A549 (cell line): ENCODE data around the gene NUP214. TPM values are rescaled to one million over a fixed set of nuclear protein-coding genes. Genes with fewer than 3 reads are reported as not detected.

ENCODE experiments used
- ATAC-seq, 2 experiments: fragments of 200-7000 bp in 1 of 2; fragments of >200 bp in 1 of 2; cut with Nextera tagmentation in 1 of 2; cut with Tn5 transposase in 1 of 2; 3 replicates each; pipeline versions ENCODE4 v1.8.0 to v1.9.1; 2018 to 2020; ENCODE audit warnings: mild to moderate bottlenecking in 1 of 2, moderate library complexity in 1 of 2
- CTCF ChIA-PET: fragments of 300-600 bp; sonication (Branson Sonifier 250); formaldehyde crosslinking; extraction: SDS; loops from one replicate; lab custom pipeline; 2021; ENCODE audit warnings: antibody characterized with exemption, inconsistent platforms; lab: Yijun Ruan, JAX
- POLR2A ChIA-PET: fragments of 350-600 bp; formaldehyde crosslinking; extraction: SDS; loops from one replicate; lab custom pipeline; 2021; ENCODE audit warnings: antibody characterized with exemption, inconsistent platforms; lab: Yijun Ruan, JAX
- DNase-seq, 2 experiments: peaks; one replicate each; pipeline versions ENCODE4 v3.0.0 to v3.0.0-alpha.2; 2011 to 2016; ENCODE audit warnings: low read depth in 1 of 2, low spot score in 1 of 2
- FAIRE-seq: peaks from 2 replicates; lab custom pipeline; 2011; peaks lifted over from hg19 to GRCh38; lab: Jason Lieb, UNC
- H3K27ac ChIP-seq, 2 experiments: fragments of >200 bp; sonication (Bioruptor Twin); formaldehyde crosslinking; 3 replicates each; pipeline ENCODE4 v1.5.1; 2016 to 2017
- H3K4me1 ChIP-seq: fragments of >200 bp; sonication (Bioruptor Twin); formaldehyde crosslinking; 3 replicates; pipeline ENCODE4 v1.6.1; 2016
- H3K4me2 ChIP-seq: fragments of >200 bp; sonication (Bioruptor Twin); formaldehyde crosslinking; 3 replicates; pipeline ENCODE4 v1.6.1; 2016
- H3K4me3 ChIP-seq: fragments of >200 bp; sonication (Bioruptor Twin); formaldehyde crosslinking; 3 replicates; pipeline ENCODE4 v1.5.1; 2016
- H3K9me3 ChIP-seq: fragments of >200 bp; sonication (Bioruptor Twin); formaldehyde crosslinking; 3 replicates; pipeline ENCODE4 v1.6.1; 2016
- HOXA7 ChIP-seq: fragments of 250-450 bp; sonication (Bioruptor Pico); IDR thresholded peaks from 2 replicates; pipeline ENCODE4 v1.5.0; 2020; ENCODE audit warnings: mild to moderate bottlenecking, moderate library complexity
- WGBS: methylation state at CpG from one replicate; pipeline ENCODE4 v1.1.6; 2017; ENCODE audit errors: missing lambda C conversion rate; 5-methylcytosine and 5-hydroxymethylcytosine counted together
- polyA plus RNA-seq, 4 experiments: library from polyadenylated mRNA; depleted of rRNA in 3 of 4; stranded (reverse); fragments of >200 nt; fragmentation: RNase III in 1 of 4; extraction: RNeasy Plus Mini Kit Qiagen cat#74134 plus additional on column Dnase treatment in 1 of 4; gene quantifications; 2 replicates in 3 of 4; 3 replicates in 1 of 4; pipeline ENCODE4 v1.2.3, GENCODE V29; 2011 to 2017
- small RNA-seq, 6 experiments: library from RNA; depleted of rRNA; stranded (forward); fragments of <200 nt; gene quantifications; one replicate each; pipeline ENCODE3, GENCODE V24; 2012
- TF ChIP-seq, protein P1 (sequence below): fragments of 200-600 bp; sonication (generic); IDR thresholded peaks from 2 replicates; pipeline ENCODE4 v1.6.1; 2016; ENCODE audit warnings: antibody characterized with exemption, mild to moderate bottlenecking, moderate library complexity

The NUP214 gene
- polyA plus RNA-seq, 2 of the 4 experiments (the other 2 are of a cell fraction), result 14.4 to 18.5 TPM

DNA sequence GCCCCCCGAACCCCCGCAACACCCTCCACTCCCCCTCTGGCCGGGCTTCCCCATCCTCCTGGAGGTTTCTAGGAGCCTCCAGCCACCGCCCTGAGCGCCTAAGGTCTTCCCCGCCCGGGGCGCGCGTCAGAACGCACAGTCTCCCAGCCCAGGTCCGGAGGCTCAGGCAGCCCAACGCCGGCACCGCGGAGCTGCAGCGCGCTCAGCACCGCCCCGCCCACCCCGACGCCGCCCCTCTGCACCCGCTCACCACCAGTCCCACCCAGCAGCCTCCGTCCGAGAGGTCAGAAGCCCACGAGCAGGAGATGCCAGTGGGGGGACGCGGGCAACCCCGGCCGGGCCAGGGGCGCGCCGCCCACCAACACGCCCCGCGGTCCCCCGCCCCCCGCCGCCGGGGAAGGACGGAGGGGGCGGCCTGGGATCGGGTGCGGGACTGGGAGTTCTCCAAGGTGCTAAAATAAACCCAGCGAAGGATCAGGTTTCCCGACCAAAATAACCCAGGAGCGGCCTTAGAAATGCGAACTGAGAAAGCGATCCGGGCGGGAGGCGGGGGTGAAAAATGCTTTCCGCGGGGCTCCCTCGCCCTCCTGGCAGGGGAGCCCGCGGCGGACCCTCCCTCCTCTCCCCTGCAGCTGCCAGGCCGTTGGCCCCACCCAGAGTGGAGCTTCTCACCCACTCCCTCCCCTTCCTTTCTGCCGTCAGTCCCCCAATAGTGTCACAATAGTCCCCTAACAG lies 157.5 kb downstream of the NUP214 start:
- Histone ChIP-seq H3K4me2 (peak overlapping the region; percentile 95), H3K4me3 (peak overlapping the region; percentile 45), H3K27ac (peak overlapping the region in 1 of 2 experiments; percentile 24; a peak in 1 of 6 replicates), H3K4me1 (no peaks in the 10 kb centered on the region), H3K9me3 (no peaks in the 10 kb centered on the region)
- ChIA-PET CTCF (interaction anchor here (0.6 kb wide), 1 partner anchor 79 kb away, joined by 3 read pairs; no protein-coding TSS in a partner anchor), POLR2A (no interaction called here)
- ATAC-seq (peak; percentile 45 to 63), FAIRE-seq (no peak), DNase-seq (no peak)
- TF ChIP-seq, protein P1, sequence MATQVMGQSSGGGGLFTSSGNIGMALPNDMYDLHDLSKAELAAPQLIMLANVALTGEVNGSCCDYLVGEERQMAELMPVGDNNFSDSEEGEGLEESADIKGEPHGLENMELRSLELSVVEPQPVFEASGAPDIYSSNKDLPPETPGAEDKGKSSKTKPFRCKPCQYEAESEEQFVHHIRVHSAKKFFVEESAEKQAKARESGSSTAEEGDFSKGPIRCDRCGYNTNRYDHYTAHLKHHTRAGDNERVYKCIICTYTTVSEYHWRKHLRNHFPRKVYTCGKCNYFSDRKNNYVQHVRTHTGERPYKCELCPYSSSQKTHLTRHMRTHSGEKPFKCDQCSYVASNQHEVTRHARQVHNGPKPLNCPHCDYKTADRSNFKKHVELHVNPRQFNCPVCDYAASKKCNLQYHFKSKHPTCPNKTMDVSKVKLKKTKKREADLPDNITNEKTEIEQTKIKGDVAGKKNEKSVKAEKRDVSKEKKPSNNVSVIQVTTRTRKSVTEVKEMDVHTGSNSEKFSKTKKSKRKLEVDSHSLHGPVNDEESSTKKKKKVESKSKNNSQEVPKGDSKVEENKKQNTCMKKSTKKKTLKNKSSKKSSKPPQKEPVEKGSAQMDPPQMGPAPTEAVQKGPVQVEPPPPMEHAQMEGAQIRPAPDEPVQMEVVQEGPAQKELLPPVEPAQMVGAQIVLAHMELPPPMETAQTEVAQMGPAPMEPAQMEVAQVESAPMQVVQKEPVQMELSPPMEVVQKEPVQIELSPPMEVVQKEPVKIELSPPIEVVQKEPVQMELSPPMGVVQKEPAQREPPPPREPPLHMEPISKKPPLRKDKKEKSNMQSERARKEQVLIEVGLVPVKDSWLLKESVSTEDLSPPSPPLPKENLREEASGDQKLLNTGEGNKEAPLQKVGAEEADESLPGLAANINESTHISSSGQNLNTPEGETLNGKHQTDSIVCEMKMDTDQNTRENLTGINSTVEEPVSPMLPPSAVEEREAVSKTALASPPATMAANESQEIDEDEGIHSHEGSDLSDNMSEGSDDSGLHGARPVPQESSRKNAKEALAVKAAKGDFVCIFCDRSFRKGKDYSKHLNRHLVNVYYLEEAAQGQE, result peak; percentile 37; the same call in 1 of the 2 replicates
- TF ChIP-seq HOXA7 (CRISPR knock-in tag), result no peak
- WGBS, result 6% methylated on average over 23 of the region's 61 CpGs

Small RNAs within 50 kb of the gene (small RNA-seq; reads per million reads assigned to genes)
- 0 reads per million in 6 experiments for gene RNU6-881P

Other genes with a start within 250 kb of the NUP214 start
- not detected in 2 replicates for gene QRFP, start 228.8 kb upstream of the NUP214 start, polyA plus RNA-seq (2011; rRNA removed)
- not detected in 3 replicates for gene QRFP, start 228.8 kb upstream of the NUP214 start, polyA plus RNA-seq (2017; fragmentation: RNase III; extraction: RNeasy Plus Mini Kit Qiagen cat#74134 plus additional on column Dnase treatment)
- 4.8 and 4.9 TPM in 2 replicates for gene FIBCD1, start 186.3 kb upstream of the NUP214 start, polyA plus RNA-seq (2011; rRNA removed)
- 3.5 to 5.0 TPM (median 4.8 TPM) in 3 replicates for gene FIBCD1, start 186.3 kb upstream of the NUP214 start, polyA plus RNA-seq (2017; fragmentation: RNase III; extraction: RNeasy Plus Mini Kit Qiagen cat#74134 plus additional on column Dnase treatment)
- gene LAMC3, start 116.4 kb upstream of the NUP214 start, polyA plus RNA-seq (2011; rRNA removed), result 1.0 TPM in 2 replicates
- gene LAMC3, start 116.4 kb upstream of the NUP214 start, polyA plus RNA-seq (2017; fragmentation: RNase III; extraction: RNeasy Plus Mini Kit Qiagen cat#74134 plus additional on column Dnase treatment), result 1.5 TPM in 3 replicates
- gene AIF1L, start 29.1 kb upstream of the NUP214 start, polyA plus RNA-seq (2011; rRNA removed), result 1.7 and 2.8 TPM in 2 replicates
- 1.6 to 1.8 TPM (median 1.7 TPM) in 3 replicates for gene AIF1L, start 29.1 kb upstream of the NUP214 start, polyA plus RNA-seq (2017; fragmentation: RNase III; extraction: RNeasy Plus Mini Kit Qiagen cat#74134 plus additional on column Dnase treatment)
- gene FAM78A, start 150.9 kb downstream of the NUP214 start, polyA plus RNA-seq (2011; rRNA removed), result 0.44 and 0.49 TPM in 2 replicates
- gene FAM78A, start 150.9 kb downstream of the NUP214 start, polyA plus RNA-seq (2017; fragmentation: RNase III; extraction: RNeasy Plus Mini Kit Qiagen cat#74134 plus additional on column Dnase treatment), result 0.33 to 0.65 TPM (median 0.50 TPM) in 3 replicates
- 0.08 TPM in 1 of 2 replicates, not detected in the other for gene PLPP7, start 164.1 kb downstream of the NUP214 start, polyA plus RNA-seq (2011; rRNA removed)
- gene PLPP7, start 164.1 kb downstream of the NUP214 start, polyA plus RNA-seq (2017; fragmentation: RNase III; extraction: RNeasy Plus Mini Kit Qiagen cat#74134 plus additional on column Dnase treatment), result not detected in 3 replicates